ENCODE data around the gene EFCAB7.
A peak's percentile ranks its signal among the peaks of the same experiment; 100 is the strongest.
"Not testable (repeated sequence)": the region's sequence is repeated elsewhere in the genome, so short reads cannot be mapped to it uniquely, and the experiment has no call there.

The EFCAB7 gene

DNA sequence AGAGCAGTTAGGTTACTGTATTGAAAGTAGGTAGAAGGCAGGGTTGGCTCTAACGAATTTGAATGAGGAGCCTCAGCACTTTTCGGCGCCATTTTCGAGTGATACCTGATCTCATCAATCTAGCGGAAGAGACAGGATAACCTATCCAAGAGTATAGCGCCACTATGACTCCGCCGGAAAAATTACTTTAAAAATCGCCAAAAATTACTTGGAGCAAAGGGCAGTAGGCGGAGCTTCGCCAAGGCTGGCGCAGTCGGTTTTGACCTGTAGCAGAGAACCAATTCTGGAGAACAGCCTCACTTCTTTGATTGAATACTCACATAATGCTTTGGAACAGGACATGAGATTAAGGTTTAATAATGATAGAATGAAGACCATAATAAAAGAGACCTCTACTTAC, 25.6 kb downstream of the EFCAB7 start:
- no peak for DNase-seq

DNA sequence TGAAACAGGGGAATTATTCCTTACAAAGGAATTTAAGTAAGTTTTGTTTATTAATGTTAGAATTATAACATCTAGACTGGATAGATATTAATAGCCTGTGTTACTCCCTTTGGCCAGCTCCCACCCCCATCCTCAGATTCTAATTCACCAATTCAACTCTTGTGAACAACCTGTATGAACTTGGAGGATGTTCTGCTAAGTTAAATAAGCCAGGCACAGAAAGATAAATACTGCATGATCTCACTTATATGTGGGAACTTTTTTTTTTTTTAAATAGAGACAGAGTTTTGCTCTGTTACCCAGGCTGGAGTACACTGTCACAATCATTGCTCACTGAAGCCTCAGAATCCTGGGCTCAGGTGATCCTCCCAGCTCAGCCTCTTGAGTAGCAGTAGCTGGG, 32.2 kb downstream of the EFCAB7 start:
- DNase-seq = no peak

DNA sequence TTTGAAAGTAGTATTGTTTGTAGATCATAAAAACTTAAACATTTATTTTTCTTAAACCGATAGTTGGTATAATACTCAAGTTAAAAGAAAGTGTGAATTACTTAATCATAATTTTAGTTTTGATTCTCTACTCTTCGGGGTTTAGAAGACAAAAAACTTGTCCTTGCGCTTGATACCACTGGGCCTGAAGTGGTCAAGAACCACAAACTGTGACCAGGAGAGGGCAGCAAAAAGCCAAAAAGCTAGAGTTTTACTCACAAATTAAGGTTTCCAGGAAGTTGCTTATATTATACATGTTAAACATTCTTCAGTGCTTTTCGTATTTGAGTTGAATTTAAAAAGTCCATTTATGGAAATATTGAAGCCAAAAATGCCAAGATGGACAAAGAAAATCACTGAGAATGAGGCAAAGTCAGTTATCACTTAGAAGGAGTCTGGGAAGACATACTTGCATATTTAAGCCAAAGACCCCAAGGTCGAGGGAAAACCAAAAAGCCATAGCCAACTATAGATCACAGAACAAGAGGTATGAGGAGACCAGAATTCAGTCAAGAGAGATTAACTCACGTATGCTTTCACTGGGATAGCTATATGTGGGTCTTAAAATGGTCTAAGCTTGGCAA, 34.2 kb downstream of the EFCAB7 start:
- DNase-seq = peak; percentile 21

DNA sequence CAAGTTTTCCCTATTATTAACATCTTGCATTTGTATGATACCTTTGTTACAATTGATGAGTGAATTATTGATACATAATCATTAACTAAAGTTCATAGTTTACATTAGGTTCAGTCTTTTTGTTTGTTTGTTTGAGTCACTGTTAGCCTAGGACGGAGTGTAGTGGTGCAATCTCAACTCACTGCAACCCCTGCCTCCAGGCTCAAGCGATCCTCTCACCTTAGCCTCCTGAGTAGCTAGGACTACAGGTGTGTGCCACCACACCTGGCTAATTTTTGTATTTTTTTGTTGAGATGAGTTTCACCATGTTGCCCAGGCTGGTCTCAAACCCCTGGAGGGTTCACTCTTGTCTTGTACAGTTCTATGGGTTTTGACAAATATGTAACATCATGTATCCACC, 36.0 kb downstream of the EFCAB7 start:
- no peak for DNase-seq

DNA sequence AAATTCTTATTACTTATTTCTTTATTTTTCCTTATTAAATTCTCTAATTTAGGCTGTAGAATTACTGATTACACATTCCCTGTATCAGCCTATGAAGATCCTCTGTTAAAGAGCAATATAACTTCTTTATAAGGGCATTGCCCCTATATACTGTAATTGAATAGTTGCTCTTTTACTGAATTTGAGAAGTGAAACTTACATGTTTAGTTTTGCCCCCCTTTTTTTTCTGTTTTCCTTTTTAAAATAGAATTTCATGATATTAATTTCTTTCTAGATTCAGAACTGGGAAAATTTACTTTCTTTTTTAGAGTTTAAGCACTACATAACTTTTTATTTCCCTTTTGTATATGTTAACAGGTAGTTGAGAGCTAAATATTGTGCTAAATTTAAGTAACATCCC, 40.4 kb downstream of the EFCAB7 start:
- no peak for DNase-seq

DNA sequence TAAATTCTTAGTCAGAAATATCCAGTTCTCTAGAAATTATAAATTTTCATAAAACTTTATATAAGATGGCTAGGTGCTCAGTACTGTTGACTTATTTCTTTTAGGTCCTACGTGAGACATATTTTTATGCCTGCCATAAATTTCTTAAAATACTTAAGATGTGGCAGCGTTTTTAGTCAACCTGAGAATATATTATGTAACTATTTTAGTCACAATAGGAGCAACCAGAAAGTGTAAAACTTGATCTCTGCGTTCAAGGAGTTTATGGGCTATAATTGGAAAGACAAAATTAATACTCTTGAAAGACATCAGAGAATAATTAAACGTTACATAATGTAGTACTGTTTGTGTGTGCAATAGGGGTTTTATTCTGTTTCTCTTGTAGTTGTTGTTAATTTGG, 45.7 kb downstream of the EFCAB7 start:
- DNase-seq = no peak

DNA sequence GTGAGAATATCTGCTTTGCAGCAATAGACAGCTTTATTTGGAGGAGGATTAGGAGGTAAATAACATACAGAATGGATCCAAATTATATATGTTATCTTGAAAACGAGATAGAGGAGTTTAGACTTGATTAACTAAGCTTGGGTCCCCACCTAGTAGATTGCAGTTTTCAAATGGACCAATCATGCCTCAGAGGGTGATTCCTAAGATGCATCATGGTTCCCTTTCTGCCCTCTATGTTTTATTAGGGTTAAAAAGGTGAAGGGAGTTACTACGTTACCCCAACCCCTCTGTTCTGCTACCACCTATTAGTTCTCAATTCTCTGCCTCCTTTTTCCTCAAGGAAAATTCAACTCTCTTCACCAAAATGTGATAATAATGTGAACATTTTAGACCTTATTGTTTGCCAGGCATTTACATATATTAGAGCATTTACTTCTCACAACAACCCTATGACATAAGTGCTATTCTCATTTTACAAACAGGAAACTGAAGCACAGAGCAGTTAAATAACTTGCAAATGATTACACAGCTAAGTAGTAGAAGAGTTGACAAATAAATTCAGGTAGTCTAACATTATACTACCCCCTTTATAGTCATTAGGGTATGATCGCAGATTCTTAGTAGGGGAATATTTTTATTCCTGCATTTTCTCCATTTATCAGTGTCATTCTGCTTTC, 46.5 kb downstream of the EFCAB7 start:
- DNase-seq = no peak

DNA sequence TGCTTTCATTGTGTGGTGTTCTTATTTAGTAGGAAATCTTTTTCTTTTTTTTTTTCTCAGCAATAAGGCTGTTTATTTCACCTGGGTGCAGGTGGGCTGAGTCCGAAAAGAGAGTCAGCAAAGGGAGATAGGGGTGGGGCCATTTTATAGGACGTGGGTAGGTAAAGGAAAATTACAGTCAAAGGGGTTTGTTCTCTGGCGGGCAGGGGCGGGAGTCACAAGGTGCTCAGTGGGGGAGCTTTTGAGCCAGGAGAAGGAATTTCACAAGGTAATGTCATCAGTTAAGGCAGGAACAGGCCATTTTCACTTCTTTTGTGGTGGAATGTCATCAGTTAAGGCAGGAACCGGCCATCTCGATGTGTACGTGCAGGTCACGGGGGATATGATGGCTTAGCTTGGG, 49.4 kb downstream of the EFCAB7 start:
- DNase-seq = not testable (repeated sequence)

DNA sequence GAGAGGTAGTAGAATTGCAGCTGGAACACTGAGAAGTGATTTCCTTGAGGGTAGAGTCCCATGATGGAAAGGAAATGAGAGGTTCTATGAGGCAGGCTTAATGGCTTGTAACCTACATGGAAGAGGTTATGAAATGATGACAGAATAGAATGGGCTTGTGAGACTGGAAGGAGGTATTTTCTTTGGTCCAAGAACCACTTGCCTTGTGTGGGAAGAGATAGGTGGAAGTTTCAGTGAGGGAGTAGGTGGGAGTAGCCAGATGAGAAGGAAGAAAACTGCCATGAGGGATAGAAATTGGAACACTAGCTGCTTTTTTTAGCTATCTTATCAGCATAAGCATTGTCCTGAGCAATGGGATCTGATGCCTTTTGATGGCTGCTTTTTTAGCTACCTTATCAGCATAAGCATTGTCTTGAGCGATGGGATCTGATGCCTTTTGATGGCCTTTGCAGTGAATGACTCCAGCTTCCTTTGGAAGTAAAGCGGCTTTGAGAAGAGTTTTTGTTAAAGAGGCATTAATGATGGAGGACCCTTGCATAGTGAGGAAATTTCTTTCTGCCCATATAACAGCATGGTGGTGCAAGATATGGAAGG, 51.0 kb downstream of the EFCAB7 start:
- not testable (repeated sequence) for DNase-seq

DNA sequence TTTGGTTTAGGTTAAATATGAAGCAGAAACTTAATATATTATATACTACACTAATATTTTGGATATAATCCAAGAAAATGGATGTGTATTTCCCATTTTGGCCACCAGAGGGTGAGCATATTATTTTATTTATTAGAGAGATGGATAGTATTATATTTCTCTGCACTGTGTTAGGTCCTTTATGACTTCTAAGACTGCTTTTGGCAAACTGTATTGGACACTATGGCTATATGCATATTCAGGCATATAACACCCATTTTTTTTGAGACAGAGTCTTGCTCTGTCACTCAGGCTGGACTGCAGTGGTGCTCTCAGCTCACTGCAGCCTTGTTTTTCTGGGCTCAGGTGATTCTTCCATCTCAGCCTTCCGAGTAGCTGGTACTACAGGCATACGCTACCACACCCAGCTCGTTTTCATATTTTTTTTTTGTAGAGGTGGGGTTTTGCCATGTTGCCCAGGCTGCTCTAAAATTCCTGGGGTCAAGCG, 52.1 kb downstream of the EFCAB7 start:
- peak; percentile 6 for DNase-seq

DNA sequence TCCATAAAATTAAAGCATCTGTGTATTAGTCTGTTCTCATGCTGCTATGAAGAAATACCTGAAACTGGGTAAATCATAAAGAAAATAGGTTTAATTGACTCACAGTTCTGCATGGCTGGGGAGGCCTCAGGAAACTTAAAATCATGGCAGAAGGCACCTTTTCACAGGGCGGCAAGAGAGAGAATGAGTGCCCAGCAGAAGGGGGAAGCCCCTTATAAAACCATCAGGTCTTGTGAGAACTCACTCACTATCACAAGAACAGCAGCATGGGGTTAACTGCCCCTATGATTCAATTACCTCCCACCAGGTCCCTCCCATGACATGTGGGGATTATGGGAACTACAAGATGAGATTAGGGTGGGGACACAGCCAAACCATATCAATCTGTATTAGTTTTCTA, 63.0 kb downstream of the EFCAB7 start:
- DNase-seq = not testable (repeated sequence)

DNA sequence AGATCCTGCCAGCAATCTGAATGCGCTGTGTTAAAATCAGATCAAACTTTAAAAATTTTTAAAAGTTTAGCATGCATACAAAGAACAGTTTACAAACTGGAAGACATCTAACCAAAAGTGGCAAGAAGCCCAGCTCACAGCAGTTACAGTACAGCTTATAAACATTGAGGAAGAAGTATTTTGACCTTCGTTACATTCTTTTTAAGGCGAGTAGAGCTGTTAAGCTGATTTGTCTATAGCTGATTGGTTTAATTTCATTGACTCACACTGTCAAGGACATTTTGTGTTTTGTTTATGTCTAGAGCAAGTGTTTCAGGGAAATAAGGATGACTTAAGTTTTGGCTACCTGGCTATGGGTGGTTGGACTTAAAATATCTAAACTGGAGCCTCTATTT, 66.8 kb downstream of the EFCAB7 start:
- no peak for DNase-seq

DNA sequence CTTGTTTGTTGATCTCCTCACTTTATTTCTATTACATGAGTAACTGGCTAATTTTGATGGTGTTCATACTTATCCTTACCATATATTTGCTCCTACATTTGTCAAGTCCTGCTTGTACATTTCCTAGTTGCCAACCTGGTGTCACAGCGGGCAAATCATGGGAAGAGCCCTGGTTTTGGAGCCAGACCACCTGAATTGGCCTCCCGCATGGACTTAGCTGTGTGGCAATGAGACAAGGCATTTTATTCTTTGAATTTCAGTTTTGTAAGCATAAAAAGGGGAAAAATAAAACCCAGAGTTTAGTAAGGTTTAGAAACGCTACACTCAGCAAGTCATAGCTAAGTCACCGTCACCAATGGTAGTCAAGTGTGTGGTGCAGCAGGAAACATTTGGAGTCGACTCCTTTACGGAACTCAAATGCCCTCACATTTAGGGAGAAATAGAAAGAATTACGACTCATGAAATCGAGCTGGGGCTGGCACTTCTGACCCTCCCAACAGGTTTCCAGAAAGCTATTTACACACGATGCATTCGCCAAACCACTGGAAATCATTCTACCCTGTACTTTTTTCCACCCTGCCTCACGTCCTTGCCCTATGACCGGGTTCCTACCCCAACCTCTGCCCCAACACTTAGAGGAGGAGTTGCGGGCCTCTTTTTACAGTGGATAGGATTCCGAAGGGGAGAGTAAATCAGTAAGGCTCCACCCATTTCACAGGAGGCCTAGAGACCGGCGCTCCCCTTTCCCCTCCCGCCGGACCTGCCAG, 69.4 kb downstream of the EFCAB7 start:
- no peak for DNase-seq

DNA sequence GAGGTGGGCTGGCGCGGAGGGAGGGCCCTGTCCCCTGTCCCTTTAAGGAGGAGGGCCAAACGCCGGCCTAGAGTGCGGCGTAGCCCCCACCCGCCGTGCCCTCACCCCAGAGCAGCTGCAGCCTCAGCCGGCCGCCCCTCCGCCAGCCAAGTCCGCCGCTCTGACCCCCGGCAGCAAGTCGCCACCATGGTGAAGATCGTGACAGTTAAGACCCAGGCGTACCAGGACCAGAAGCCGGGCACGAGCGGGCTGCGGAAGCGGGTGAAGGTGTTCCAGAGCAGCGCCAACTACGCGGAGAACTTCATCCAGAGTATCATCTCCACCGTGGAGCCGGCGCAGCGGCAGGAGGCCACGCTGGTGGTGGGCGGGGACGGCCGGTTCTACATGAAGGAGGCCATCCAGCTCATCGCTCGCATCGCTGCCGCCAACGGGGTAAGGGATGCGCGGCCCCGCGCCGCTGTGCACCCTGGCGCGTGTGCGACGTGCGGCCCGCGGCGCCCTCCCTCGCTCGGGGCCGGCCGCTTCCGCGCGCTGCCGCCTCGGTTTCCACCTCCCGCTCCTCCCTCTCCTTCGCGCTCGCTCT, 70.1 kb downstream of the EFCAB7 start, which contains the start of gene PGM1:
Gene PGM1, plus strand, starts transcription at position 109 of the 583 bp plus-strand sequence. Its CDS starts 78 bp downstream, at position 187.
- peak; percentile 81 for DNase-seq

DNA sequence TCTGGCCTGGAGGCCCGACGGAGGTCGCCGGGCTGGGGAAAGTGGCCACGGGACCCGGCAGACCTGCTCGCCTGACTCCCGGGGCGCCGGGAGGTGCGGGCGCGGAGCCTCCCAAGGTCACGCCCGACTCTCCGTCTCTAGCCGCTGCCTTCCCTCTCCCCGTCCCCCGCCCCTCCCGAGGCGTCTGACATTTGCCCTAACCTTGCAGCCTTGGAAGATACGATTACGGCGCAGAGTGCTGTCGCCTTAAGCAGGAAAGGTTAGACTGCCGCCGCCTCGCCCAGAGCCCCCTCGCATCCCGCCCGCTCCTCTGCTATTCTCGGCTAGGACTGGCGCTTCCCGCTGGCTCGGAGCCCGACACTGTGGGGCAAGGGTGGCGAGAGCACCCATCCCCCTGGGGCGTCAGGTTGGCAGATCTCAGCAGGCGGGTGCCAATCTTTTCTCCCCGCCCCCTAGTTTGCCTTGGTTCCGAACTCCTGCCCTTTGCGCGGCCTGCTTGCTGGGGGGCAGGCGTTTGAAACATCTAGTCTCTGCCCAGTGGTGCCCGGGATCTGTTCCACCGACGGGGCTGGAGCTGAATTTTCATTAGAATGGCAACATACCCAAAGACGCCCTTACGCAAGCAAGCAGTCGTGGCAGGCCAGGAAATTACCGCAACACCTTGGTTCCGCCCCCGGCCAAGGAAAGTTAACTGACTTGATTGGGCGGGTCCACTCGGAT, 70.7 kb downstream of the EFCAB7 start:
- DNase-seq = peak; percentile 79

DNA sequence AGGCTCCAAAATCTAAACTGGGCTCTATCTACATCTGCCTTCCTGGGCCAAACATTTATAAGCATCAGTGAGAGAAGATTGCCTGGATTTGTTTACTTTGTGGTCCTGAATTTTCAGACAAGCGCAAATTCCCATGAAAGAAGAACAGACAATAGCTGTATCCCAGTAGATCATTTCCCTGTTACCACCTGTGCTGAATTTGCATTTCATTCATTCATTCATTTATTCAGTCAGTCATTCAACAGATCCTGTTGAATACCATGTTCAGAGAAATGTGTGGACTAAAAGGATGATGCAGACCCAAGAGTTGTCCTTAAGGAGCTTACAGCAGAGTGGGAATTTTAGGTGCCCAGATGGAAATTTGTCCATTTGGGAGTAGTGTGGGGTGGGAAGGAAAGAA, 72.1 kb downstream of the EFCAB7 start:
- DNase-seq = no peak

DNA sequence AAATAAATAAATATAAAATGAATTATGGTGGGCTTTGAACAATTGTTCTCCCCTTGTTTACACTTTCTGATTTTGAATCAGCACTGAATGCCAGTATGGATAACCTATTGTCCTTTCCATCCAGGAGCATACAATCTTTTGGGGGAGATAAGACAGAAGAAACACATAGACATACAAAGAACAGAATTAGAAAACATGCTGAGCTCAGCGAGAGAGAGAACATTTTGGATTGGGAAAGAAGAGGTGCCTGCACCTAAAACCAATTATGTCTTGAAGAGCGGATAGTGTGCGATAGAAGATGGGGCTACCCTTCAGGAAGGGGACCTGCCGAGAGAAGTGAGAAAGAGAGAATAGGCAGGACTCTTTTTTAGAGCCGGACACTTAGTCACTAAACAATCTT, 76.5 kb downstream of the EFCAB7 start:
- no peak for DNase-seq

DNA sequence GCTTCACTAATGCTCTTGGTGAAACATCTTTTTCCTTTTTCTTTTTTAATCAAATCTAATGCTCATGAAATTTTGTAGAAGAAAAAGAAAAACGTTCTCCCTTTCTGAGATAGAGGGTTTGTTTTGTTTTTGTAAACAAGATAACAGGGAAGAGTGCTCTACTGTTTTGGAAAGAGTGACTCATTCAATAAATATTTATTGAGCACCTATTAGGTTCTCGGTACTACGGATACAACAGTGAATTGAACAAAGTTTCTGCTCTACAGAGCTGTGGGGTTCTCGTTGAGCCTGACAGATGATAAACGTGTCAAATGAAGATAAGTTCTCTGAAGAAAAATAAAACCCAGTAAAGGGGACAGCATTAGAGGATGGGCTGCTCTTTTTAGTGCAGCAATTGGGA, 76.9 kb downstream of the EFCAB7 start:
- DNase-seq = no peak

DNA sequence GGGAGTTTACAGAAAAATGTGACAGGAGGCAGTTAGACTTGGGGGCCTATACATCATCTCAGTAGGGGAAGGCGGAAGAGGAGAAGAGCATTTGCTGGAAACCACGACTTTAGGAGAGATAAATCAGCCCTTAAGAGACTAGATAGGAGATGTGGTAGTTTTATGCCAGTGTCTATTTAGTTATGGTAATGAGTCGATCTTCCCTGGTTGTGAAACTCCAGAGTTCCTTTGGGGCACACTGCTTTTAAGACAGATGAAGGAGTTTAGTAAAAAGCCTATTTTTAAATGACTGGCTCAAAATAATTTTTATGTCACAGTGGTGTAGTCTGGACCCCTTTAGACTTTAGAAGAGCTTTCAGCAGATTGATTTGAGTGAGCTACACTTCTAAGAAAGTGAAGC, 77.7 kb downstream of the EFCAB7 start:
- no peak for DNase-seq

DNA sequence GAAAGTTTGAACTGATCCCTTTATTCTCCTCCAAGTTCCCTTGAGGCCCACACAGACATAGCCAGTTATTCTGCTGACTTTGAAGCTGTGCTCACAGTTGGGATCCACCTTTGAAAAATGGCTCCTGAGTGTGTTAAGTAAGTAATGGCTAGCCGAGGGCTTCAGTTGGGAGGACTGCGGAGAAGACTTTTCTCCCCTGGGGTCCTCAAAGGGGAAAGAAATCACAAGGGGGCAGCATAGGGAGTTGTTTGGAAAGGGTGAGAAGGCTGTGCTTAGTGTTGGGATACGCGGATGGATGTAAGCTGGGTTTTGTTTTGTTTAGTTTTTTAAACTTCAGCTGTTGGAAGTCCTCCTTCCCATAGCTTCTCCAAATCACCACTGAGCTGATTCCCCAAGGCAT, 78.1 kb downstream of the EFCAB7 start:
- no peak for DNase-seq

DNA sequence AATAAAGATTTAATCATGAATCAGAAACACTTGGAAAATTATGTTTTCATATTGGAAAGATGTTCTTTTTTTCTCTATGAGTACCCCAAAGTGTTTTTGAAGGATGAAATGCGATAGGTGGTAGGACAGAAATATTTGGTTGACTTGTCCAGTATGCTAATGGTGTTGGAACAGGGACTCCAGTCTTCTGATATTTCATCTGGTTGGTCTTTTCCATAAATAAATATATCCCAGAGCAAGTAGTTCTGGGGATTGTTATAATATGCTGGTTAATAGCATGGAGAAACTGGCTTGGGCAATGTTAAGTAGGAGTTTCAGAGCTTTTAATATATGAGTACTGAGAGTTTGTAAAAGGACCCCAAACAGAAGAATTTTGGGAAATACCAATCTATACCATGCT, 78.6 kb downstream of the EFCAB7 start:
- no peak for DNase-seq

DNA sequence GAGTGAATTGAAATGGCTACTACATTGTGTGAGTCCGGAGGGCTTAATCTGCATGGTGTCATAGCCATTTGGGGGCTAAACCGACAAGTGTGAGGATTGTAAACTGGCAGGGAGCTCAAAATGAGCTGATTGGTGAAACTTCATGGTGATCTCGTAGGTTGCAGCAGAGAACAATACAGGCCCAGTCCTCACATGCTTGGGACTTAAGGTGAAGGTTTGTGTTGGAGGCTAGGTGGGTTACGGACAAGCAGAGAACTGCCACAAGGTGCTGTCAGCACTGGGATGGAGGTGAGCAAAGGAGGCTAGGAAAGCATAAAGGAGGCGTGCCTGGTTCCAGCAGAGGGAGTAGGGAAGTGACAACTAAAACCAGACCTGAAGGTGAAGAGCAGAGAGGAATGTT, 79.3 kb downstream of the EFCAB7 start:
- no peak for DNase-seq
